B cell (primary cell): ENCODE results near the gene MED20.

Experiments used
- EZH2 ChIP-seq: IDR thresholded peaks from 2 replicates; pipeline ENCODE4 v1.6.1; 2012; ENCODE audit warnings: borderline replicate concordance, low read depth, mild to moderate bottlenecking, moderate library complexity, low read length; ENCODE audit not compliant: insufficient read depth, poor library complexity, severe bottlenecking
- TF ChIP-seq, protein P1 (sequence below): fragments of 200-600 bp; IDR thresholded peaks from one replicate; pipeline ENCODE4 v1.8.0; 2022; ENCODE audit warnings: antibody characterized with exemption, mild to moderate bottlenecking

DNA sequence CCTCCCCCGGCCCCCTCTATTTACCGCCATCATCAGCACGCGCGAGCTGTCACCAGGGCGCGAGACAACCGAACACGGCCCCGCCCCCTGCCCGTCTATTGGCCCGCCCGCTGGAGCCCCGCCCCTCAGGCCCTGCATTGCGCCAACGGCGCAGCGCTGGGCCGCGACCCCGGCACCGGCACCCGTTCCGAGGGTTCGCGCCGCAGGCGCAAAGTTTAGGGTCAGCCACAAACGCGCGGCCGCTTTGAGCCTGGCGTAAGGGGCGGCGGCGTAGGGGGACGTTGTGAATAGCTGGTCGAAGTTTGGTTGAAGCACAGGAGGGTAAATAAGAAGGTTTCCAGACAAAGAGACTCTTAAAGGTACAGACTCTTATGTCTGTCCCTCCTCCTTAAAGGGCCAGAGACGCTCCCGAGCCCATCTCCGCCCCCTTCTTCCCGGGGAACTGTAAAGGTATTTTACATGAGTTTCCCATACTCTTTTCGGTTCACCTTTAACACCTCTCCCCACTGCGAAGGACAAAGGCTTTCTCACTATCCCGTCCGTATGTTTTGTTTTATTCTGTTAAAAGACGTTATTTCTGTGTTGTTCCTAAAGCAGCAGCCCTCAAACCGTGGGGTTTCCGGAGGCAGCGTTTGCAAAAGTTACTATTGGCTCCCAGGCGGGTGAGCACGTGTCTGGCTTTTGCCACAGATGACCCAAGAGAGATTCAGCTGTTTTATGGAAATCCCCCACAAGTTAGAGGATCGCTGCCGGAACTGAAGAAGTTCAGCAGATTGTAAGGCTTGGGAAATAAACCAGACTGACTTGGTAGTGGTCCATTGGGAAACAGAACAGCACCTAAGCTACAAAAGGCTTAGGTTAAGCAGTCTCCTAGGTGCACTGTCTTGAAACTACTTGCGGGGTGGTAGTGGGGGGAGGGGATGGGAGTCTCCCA is 25.4 kb downstream of the MED20 start, which contains the start of gene USP49:
- TF ChIP-seq EZH2 = no peak
- TF ChIP-seq, protein P1, sequence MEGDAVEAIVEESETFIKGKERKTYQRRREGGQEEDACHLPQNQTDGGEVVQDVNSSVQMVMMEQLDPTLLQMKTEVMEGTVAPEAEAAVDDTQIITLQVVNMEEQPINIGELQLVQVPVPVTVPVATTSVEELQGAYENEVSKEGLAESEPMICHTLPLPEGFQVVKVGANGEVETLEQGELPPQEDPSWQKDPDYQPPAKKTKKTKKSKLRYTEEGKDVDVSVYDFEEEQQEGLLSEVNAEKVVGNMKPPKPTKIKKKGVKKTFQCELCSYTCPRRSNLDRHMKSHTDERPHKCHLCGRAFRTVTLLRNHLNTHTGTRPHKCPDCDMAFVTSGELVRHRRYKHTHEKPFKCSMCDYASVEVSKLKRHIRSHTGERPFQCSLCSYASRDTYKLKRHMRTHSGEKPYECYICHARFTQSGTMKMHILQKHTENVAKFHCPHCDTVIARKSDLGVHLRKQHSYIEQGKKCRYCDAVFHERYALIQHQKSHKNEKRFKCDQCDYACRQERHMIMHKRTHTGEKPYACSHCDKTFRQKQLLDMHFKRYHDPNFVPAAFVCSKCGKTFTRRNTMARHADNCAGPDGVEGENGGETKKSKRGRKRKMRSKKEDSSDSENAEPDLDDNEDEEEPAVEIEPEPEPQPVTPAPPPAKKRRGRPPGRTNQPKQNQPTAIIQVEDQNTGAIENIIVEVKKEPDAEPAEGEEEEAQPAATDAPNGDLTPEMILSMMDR = no peak
